ENCODE data around the gene HDAC11.

HDAC11 gene

DNA sequence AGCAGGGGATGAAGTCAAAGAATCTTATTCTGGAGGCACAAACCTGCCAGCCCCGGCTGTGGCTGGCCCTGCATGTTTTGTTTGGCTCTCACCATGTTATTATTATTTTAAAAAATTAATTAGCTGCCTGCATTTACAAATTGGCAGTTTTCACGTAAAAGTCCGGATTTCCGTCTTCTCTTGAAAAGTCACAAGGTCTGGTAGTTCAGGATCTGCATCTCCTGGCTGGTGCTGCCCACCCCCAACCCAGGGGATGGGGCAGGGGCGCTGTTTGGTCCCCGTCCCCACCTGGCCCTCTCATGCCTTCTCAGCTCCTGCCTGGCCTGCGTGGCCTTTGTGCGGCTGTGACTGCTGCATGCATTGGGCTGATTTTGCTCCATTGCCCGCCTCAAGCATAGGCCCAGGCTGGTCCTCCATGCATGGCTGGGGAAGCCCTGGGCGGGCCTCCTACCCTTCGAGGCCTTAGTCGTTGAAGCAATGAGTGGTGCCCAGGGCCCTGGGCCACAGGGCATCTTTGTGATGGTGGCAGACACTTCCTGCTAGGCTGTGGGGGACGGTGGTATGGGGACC, 70.8 kb downstream of the HDAC11 start:
- DNase-seq (ENCODE audit: low read depth), result no peak
- H3K4me3 ChIP-seq (ENCODE audit: low read length), result no peak overlapping the region
- TF ChIP-seq, protein P1, sequence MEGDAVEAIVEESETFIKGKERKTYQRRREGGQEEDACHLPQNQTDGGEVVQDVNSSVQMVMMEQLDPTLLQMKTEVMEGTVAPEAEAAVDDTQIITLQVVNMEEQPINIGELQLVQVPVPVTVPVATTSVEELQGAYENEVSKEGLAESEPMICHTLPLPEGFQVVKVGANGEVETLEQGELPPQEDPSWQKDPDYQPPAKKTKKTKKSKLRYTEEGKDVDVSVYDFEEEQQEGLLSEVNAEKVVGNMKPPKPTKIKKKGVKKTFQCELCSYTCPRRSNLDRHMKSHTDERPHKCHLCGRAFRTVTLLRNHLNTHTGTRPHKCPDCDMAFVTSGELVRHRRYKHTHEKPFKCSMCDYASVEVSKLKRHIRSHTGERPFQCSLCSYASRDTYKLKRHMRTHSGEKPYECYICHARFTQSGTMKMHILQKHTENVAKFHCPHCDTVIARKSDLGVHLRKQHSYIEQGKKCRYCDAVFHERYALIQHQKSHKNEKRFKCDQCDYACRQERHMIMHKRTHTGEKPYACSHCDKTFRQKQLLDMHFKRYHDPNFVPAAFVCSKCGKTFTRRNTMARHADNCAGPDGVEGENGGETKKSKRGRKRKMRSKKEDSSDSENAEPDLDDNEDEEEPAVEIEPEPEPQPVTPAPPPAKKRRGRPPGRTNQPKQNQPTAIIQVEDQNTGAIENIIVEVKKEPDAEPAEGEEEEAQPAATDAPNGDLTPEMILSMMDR (IDR thresholded peaks at IDR 0.05; ENCODE audit: insufficient read depth, low read depth, low read length, missing control alignments), result no peak

DNA sequence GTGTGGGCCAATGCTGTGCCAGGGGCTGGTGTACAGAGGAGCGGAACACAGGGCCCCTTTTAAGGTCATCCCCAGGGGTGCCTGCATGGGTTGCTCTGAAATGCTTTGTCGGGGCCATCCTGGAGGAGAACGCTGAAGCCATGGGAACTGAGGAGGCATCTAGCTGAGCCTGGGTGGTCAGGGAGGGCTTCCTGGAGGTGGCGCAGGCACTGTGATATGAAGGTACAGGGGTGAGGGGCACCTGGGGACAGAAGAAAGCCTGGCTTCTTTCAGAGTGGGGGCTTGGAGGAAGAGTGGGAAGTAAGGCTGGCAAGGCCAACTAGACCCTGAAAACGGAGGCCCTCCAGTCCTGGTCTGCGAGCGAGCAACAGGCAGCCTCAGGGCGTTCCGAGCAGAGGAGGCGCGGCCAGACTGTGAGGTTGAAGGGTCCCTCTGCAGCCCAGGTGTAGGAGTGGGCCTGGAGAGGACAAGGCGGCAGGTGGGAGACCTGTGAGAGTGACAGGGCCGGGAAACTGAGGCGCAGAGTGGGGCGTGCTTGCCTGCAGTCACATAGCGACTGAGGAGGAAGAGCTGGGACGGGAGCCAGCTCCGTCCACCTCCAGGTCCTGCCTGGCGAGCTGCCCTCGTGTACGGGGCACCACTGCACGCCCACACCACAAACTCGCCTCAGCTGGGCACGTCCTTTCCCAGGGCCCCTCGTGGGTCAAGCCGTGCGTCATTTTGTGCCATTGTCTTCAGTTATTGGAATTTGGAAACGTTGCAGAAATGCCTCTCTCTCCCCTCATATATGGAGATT, 72.9 kb downstream of the HDAC11 start:
- DNase-seq (ENCODE audit: low read depth), result no peak
- no peak overlapping the region for H3K4me3 ChIP-seq (ENCODE audit: low read length)
- TF ChIP-seq, protein P1 (IDR thresholded peaks at IDR 0.05; ENCODE audit: insufficient read depth, low read depth, low read length, missing control alignments), result no peak

DNA sequence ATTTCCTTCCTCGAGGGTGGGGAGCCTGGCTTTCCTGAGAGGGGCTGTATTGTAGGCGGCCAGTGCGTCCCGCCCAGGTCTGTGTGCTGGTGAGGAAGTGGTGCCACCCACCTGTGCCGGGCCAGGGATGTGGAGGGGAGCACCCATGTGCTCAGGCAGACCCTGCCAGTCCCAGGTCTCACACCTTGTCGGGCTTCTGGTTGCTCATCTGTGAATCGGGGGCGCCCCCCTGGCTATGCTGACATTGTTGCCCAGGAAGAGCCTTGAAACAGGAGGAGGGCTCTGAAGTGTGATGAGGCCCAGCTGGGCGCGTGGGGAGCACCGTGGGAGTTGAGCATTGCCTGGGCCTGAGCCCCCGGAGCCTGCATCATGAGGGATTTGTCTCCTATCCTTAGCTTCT, 73.6 kb downstream of the HDAC11 start:
- TF ChIP-seq, protein P1 (IDR thresholded peaks at IDR 0.05; ENCODE audit: insufficient read depth, low read depth, low read length, missing control alignments), result no peak
- H3K4me3 ChIP-seq (ENCODE audit: low read length), result no peak overlapping the region
- no peak for DNase-seq (ENCODE audit: low read depth)

DNA sequence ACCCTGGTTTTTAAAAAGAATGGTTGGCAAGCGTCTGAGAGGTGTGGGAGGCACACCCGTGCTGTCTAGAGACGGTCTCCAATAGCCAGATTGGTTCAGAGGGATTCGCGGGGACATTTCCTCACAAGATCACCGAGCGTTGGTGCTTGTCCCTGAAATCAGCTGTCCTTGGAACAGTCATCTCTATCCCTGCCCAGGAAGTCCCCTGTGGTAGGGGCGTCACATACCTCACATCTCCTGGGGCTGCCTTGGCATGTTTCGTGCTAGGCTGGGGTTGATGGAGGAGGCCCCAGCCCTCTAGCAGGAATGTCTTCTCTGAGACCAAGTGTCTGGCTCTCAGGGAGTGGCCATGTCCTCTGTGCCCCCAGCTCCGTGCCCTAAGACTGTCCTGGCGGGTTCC, 75.6 kb downstream of the HDAC11 start:
- TF ChIP-seq, protein P1 (IDR thresholded peaks at IDR 0.05; ENCODE audit: insufficient read depth, low read depth, low read length, missing control alignments), result no peak
- no peak for DNase-seq (ENCODE audit: low read depth)
- H3K4me3 ChIP-seq (ENCODE audit: low read length), result no peak overlapping the region

Measured in epithelial cell of esophagus (primary cell).